NCI-H2081 treated with DMSO at 0.1 percent for 48 hours (cell line): ENCODE results near the gene MYO1D.
"Not testable (repeated sequence)": the region's sequence is repeated elsewhere in the genome, so short reads cannot be mapped to it uniquely, and the experiment has no call there.

Experiments used
- DNase-seq: peaks from one replicate; lab custom pipeline; 2025; lab: John Stamatoyannopoulos, UW

MYO1D gene

DNA sequence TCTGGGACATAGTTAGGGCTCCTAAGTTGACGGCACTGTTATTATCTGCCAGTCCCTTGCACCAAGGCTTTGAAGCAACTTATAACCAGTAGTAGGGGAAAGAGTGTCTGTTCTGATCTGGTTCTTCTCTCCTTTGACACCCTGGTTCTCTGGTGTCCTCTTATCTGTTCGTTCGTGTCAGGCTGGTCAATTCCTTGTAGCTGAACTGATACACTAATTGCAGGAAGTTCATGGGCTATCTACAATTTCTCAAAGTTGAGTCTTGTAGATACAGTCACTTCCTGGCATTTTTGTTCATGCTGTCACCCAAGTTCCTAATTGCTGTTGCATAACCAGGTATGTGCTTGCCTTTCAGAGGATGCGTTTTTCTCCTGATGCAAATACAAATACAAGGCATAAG, 17.3 kb upstream of the MYO1D start:
- DNase-seq = no peak

GRCh38 chr17:32887410-32887809, 10.5 kb upstream of the MYO1D start:
- DNase-seq = not testable (repeated sequence)

GRCh38 chr17:32886951-32887350, 10.0 kb upstream of the MYO1D start:
- not testable (repeated sequence) for DNase-seq

- no peak for DNase-seq
Observed at GRCh38 chr17:32882734-32883133, 5.8 kb upstream of the MYO1D start.

DNA sequence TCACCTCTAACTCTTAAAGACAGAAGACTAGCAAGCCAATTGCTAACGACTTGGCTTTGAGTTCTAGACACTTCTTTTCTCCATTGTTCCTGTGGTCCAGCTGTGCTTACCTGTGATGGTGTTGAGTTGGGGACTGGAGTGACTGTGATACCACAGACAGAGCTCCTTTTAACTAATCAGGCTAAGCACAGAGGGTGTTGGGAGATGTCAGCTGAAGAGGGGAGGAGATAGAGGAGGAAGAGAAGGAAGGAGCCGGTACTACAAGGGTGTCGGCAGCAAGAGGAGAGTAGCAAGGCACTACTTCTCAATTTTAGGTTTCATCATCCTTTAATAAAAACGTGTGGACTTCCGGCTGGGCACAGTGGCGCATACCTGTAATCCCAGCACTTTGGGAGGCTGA, 5.1 kb upstream of the MYO1D start:
- no peak for DNase-seq

DNA sequence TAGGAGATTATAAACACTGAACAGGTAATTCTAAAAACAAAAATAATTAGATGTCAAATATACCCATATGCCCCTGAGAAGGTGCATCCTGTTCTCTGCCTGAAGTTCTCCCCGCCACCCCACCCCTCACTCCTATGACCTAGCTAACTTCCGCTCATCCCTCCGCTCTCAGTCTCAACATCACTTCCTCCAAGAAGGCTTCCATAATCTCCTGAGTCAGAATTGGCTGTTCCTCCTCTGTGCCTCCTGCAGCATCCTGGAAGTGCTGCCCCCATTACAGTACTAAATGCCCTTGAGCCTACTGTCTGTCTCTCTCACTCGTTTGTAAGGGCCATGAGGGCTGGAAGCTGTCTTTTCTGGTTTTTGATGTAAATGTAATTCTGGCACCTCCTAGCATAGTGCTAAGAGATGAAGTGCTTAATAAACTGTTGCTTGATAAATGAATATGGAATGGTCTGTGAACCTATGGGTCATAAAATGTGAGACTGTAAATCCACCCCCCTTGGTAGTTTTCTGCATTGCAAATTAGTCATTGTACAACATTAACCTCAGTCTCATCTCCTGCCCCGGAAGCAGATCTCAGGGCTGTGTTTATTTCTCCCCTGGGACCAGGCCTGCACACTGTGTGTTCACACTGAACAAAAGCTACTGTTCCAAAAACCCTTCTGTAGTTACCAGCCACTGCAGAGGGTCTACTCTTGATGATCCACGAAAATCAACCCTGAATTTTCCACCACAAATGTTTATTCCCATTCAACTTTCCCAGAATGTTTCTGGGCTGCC, 3.9 kb upstream of the MYO1D start:
- no peak for DNase-seq

DNA sequence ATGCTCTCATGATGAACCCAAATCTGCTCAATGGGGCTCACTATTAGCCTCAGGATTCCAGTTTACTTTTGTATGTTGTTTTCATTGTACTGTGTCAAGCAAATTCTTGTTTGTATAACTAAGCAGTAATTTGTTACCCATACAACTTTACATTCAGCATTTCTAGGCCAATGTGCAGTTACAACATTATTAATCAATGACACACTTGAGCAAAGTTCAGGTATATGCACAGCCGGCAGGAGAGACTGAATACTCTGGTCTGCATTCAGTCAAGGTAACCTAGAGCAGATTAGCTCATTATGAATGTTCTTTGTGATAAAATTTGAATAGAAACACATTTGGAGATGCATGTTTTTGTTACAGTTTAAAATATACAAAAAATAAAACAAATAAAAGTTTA, 2.2 kb upstream of the MYO1D start:
- DNase-seq = no peak

GRCh38 chr17:32878211-32878610, 1.3 kb upstream of the MYO1D start:
- DNase-seq = no peak

- DNase-seq = no peak
Observed at GRCh38 chr17:32877164-32877764, 340 bp upstream of the MYO1D start.

- no peak for DNase-seq
Observed at GRCh38 chr17:32875923-32876416, 954 bp downstream of the MYO1D start.

GRCh38 chr17:32875230-32875917, 1.6 kb downstream of the MYO1D start:
- DNase-seq = no peak

GRCh38 chr17:32873114-32873513, 3.8 kb downstream of the MYO1D start:
- no peak for DNase-seq

DNA sequence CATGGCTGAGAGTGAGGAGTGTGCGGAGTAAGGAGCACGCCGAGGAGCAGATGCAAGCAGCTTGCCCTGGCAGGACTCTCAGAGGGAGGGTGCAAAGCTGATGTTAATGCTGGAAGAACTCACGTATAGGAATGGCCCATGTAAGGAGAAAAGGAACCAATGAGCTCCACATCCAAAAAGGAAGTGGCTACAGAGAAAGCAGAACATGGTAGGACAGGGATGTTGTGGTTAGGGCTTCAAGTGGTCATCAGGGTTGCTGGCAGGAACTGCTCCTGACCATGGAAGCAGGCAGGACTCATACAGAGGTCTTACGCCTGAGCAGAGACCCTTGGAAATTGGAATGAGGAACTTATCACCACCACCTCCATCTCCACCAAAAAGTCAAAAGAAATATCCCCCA, 5.2 kb downstream of the MYO1D start:
- no peak for DNase-seq

DNA sequence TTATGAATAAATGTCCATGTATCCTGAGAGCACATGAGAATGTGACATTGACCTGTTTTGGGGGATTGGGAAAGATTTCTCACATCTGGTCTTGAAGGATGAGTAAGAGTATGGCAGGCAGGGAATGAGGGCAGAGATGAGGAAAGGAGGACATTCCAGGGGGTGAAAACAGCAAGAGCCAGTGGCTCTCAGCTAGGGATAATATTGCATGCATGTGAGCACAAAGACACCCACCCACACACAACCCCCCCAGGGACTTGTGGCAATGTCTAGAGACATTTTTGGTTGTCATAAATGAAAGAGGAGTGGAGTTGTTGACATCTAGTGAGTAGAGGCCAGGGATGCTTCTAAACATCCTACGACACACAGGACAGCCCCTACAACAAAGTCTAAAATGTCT, 6.0 kb downstream of the MYO1D start:
- no peak for DNase-seq

- no peak for DNase-seq
Observed at GRCh38 chr17:32870027-32870670, 6.8 kb downstream of the MYO1D start.

DNA sequence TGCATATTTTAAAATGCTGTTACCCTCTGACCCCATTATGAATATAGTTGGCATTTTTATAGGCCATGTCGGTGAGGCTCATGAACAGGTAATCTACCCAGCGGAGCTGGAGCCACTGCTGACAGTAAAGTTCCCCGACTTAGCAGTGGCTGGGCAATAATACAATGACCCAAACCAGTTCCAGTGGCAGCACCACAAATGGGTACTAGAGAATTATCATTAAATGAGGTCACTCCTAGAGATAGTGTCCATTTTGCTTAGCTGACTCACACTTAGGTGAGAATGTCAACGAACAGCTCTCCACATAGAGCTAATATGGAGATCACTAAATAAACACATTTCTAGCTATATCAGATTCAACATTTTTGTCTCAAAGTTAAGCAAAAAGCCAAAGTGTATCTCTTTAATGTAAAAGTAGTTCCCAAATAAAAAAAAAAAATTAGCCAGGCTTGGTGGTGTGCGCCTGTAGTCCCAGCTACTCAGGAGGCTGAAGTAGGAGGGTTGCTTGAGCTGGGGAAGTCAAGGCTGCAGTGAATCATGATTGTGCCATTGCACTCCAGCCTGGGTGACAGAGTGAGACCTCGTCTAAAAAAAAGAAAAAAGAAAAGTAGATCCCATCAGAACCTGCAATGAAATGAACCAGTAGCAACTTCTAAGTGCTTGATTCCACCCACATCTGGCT, 7.4 kb downstream of the MYO1D start:
- no peak for DNase-seq

- DNase-seq = no peak
Observed at GRCh38 chr17:32865141-32865540, 11.8 kb downstream of the MYO1D start.

DNA sequence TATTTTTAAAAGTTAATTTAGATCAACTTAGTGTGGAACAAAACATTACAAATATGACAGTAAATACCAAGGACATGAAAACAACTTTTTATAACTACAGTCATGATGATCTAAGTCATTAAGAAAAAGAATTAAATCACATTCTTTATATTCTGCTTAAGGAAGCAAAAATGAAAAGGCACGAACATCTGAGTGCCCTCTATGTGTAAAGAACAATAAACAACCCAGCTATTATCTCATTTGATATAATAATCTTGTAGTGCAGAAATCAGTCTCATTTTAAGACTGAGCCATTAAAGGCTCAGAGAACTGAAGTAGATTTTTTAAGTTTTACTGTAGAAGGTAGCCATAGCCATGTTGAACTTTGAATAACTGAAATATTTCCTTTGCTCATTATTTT, 13.4 kb downstream of the MYO1D start:
- DNase-seq = no peak

DNA sequence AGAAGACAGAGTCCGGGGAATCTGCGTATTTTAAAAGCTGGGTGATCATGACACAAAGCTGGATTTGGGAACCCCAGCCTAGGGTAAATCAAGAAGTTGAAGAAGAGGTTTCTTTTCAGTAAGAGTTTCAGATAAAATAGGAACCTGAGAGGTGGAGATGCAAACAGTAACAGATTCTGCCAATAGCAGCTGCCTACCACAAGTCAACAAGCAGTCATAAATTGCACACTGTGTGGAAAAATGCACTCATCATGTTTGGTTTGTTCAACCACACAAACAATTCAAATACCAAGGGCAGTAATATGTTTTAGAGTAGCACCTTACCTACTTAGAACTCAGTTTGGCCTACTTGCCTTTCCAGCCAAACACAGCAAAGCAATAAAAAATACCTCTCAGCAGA, 14.0 kb downstream of the MYO1D start:
- no peak for DNase-seq

- no peak for DNase-seq
Observed at GRCh38 chr17:32861981-32862380, 14.9 kb downstream of the MYO1D start.

- DNase-seq = no peak
Observed at GRCh38 chr17:32859857-32860525, 16.9 kb downstream of the MYO1D start.
